K562 (cell line): Measurements from ENCODE around the gene SLC4A2. TPM values are rescaled to one million over a fixed set of nuclear protein-coding genes. Genes with fewer than 3 reads are reported as not detected.

Experiments used
- BCL6 ChIP-seq: fragments of 250-450 bp; sonication (Bioruptor Pico); IDR thresholded peaks from 2 replicates; pipeline ENCODE4 v1.4.0; 2020
- CEBPB ChIP-seq: fragments of 450-650 bp; IDR thresholded peaks from 2 replicates; pipeline ENCODE4 v1.6.1; 2016; ENCODE audit warnings: missing genetic modification characterization, missing compliant biosample characterization
- DEAF1 ChIP-seq: fragments of 450-650 bp; formaldehyde crosslinking; IDR thresholded peaks from 2 replicates; pipeline ENCODE4 v1.4.0; 2020; ENCODE audit warnings: mild to moderate bottlenecking, moderate library complexity
- FOXP4 ChIP-seq: sonication (generic); formaldehyde crosslinking; IDR thresholded peaks from 2 replicates; pipeline ENCODE4 v1.8.0; 2022; ENCODE audit warnings: mild to moderate bottlenecking, missing genetic modification reagents, borderline replicate concordance
- HDAC1 ChIP-seq, 2 experiments: fragments of 450-650 bp; IDR thresholded peaks; 2 replicates each; pipeline ENCODE4 v1.6.1; 2016 to 2017; ENCODE audit warnings: inconsistent platforms in 1 of 2, mild to moderate bottlenecking in 1 of 2, moderate library complexity in 1 of 2
- HLTF ChIP-seq: fragments of 450-650 bp; IDR thresholded peaks from 2 replicates; pipeline ENCODE4 v1.6.1; 2016
- KDM2B ChIP-seq: fragments of 250-450 bp; sonication (Bioruptor Pico); IDR thresholded peaks from 2 replicates; pipeline ENCODE4 v1.8.0; 2021; ENCODE audit warnings: mild to moderate bottlenecking, moderate library complexity
- MTA3 ChIP-seq: fragments of 450-650 bp; formaldehyde crosslinking; IDR thresholded peaks from 2 replicates; pipeline ENCODE4 v1.6.1; 2017; ENCODE audit warnings: mild to moderate bottlenecking, borderline replicate concordance
- NELFE ChIP-seq: IDR thresholded peaks from 2 replicates; pipeline ENCODE4 v1.6.1; 2011; ENCODE audit warnings: mild to moderate bottlenecking; ENCODE audit not compliant: insufficient read depth, insufficient read length
- POLR2B ChIP-seq: fragments of 450-650 bp; IDR thresholded peaks from 2 replicates; pipeline ENCODE4 v1.6.1; 2018; ENCODE audit warnings: low read depth; ENCODE audit not compliant: partially characterized antibody
- POLR2G ChIP-seq: fragments of 200-400 bp; formaldehyde crosslinking; IDR thresholded peaks from 2 replicates; pipeline ENCODE4 v1.6.1; 2017; ENCODE audit warnings: low read depth, mild to moderate bottlenecking, antibody characterized with exemption, low read length, moderate library complexity
- RAD51 ChIP-seq: fragments of 450-650 bp; IDR thresholded peaks from 2 replicates; pipeline ENCODE4 v1.7.1; 2016; ENCODE audit warnings: low read depth, mild to moderate bottlenecking, borderline replicate concordance
- RBFOX2 ChIP-seq: fragments of 200-400 bp; formaldehyde crosslinking; IDR thresholded peaks from 2 replicates; pipeline ENCODE4 v1.6.1; 2017; ENCODE audit warnings: low read depth, mild to moderate bottlenecking, low read length, moderate library complexity
- RFX5 ChIP-seq: IDR thresholded peaks from 2 replicates; pipeline ENCODE4 v1.6.1; 2011; ENCODE audit warnings: low read depth, mild to moderate bottlenecking, improper control_type of control experiment, low read length
- SNRNP70 ChIP-seq: fragments of 200-400 bp; formaldehyde crosslinking; optimal IDR thresholded peaks from 2 replicates; pipeline ENCODE3; 2017; ENCODE audit warnings: low read depth, low read length
- SREBF2 ChIP-seq: sonication (generic); formaldehyde crosslinking; IDR thresholded peaks from 2 replicates; pipeline ENCODE4 v1.4.0; 2020; ENCODE audit warnings: mild to moderate bottlenecking, missing genetic modification reagents
- YY1 ChIP-seq, 3 experiments: IDR thresholded peaks; 2 replicates each; pipeline ENCODE4 v1.6.1; 2011; ENCODE audit warnings: low read length in 2 of 3, mild to moderate bottlenecking in 2 of 3, moderate library complexity in 2 of 3, borderline replicate concordance in 1 of 3, control low read depth in 1 of 3, low read depth in 1 of 3; ENCODE audit not compliant: insufficient read depth in 3 of 3, insufficient replicate concordance in 2 of 3, control insufficient read depth in 1 of 3, insufficient read length in 1 of 3; ENCODE audit errors: extremely low read depth in 1 of 3
- ZC3H4 ChIP-seq: sonication (generic); formaldehyde crosslinking; IDR thresholded peaks from 2 replicates; pipeline ENCODE4 v1.9.0; 2021; ENCODE audit warnings: missing genetic modification reagents, borderline replicate concordance
- ZNF197 ChIP-seq: fragments of 200-800 bp; sonication (Bioruptor generic); IDR thresholded peaks from 2 replicates; pipeline ENCODE4 v1.6.1; 2016; ENCODE audit warnings: low read depth, missing genetic modification characterization, missing compliant biosample characterization
- ZNF263 ChIP-seq: sonication (generic); formaldehyde crosslinking; IDR thresholded peaks from 2 replicates; pipeline ENCODE4 v1.8.0; 2022; ENCODE audit warnings: mild to moderate bottlenecking, missing genetic modification reagents, borderline replicate concordance
- polyA plus RNA-seq, 8 experiments: library from polyadenylated mRNA; depleted of rRNA in 4 of 8; stranded (reverse) in 5 of 8; unstranded in 3 of 8; fragments of >200 nt; fragmentation: Nextera tagmentation in 2 of 8; fragmentation: Illumina TruSeq in 1 of 8; extraction: Ambion mirVana in 2 of 8; extraction: Trizol in 1 of 8; gene quantifications; 2 replicates each; pipeline versions ENCODE4 v1.2.1 to v1.2.3, GENCODE V29; 2011 to 2014; ENCODE audit warnings: inconsistent platforms in 1 of 8, missing spikeins in 1 of 8
- total RNA-seq, 7 experiments: library from RNA; depleted of rRNA in 6 of 7; stranded (reverse); fragments of >200 nt in 6 of 7; fragmentation: Illumina TruSeq in 2 of 7; extraction: Trizol in 2 of 7; gene quantifications; 2 replicates each; pipeline versions ENCODE4 v1.2.1 to v1.2.3, GENCODE V29; 2011 to 2021; ENCODE audit warnings: low replicate concordance in 1 of 7
- TF ChIP-seq, protein P1 (sequence below): sonication (generic); formaldehyde crosslinking; IDR thresholded peaks from 2 replicates; pipeline ENCODE4 v1.8.1; 2022; ENCODE audit warnings: missing genetic modification reagents
- TF ChIP-seq, protein P2 (sequence below): sonication (generic); formaldehyde crosslinking; IDR thresholded peaks from 2 replicates; pipeline ENCODE4 v1.8.0; 2022; ENCODE audit warnings: missing genetic modification reagents, mild to moderate bottlenecking, borderline replicate concordance

Gene SLC4A2
- total and polyA plus RNA-seq, 9 of the 15 experiments (the other 6 are each of a cell fraction or from before 2014, with no cell fraction given) = 11.4 to 375 (median 130) TPM

GRCh38 chr7:151088856-151089699 lies 29.7 kb downstream of the SLC4A2 start (continued):
- TF ChIP-seq RAD51 (no peak), HDAC1 (IDR thresholded peaks at IDR 0.05) (peak in 1 of 2 experiments; percentile 39; a peak in 1 of 4 replicates), ZNF197 (CRISPR knock-in tag) (no peak), HLTF (no peak), MTA3 (no peak), ZNF263 (CRISPR knock-in tag) (no peak), SREBF2 (CRISPR knock-in tag) (no peak), DEAF1 (CRISPR knock-in tag) (no peak), BCL6 (CRISPR knock-in tag) (no peak), POLR2B (no peak), POLR2G (peak; percentile 50; the same call in 1 of the 2 replicates), FOXP4 (CRISPR knock-in tag) (no peak), RFX5 (no peak), ZC3H4 (CRISPR knock-in tag) (no peak), NELFE (no peak), CEBPB (tag) (no peak), KDM2B (CRISPR knock-in tag) (no peak), SNRNP70 (no peak), YY1 (IDR thresholded peaks at IDR 0.05; ENCODE audit: borderline replicate concordance in 1 of 3, control insufficient read depth in 1 of 3, extremely low read depth in 1 of 3, insufficient read depth in 3 of 3, insufficient read length in 1 of 3, insufficient replicate concordance in 2 of 3, low read depth in 1 of 3, low read length in 2 of 3) (no peak), RBFOX2 (peak; percentile 55)
- TF ChIP-seq, protein P1, sequence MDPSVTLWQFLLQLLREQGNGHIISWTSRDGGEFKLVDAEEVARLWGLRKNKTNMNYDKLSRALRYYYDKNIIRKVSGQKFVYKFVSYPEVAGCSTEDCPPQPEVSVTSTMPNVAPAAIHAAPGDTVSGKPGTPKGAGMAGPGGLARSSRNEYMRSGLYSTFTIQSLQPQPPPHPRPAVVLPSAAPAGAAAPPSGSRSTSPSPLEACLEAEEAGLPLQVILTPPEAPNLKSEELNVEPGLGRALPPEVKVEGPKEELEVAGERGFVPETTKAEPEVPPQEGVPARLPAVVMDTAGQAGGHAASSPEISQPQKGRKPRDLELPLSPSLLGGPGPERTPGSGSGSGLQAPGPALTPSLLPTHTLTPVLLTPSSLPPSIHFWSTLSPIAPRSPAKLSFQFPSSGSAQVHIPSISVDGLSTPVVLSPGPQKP (CRISPR knock-in tag) = no peak
- TF ChIP-seq, protein P2, sequence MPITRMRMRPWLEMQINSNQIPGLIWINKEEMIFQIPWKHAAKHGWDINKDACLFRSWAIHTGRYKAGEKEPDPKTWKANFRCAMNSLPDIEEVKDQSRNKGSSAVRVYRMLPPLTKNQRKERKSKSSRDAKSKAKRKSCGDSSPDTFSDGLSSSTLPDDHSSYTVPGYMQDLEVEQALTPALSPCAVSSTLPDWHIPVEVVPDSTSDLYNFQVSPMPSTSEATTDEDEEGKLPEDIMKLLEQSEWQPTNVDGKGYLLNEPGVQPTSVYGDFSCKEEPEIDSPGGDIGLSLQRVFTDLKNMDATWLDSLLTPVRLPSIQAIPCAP (CRISPR knock-in tag) = no peak
